Breast epithelium (tissue), 4 donors: Measurements from ENCODE around the gene TMEM131. TPM values are rescaled to one million over a fixed set of nuclear protein-coding genes. Genes with fewer than 3 reads are reported as not detected.
"Not testable (repeated sequence)": the region's sequence is repeated elsewhere in the genome, so short reads cannot be mapped to it uniquely, and the experiment has no call there.

Experiments
- DNase-seq, 2 donors: peaks; one replicate each; pipeline ENCODE4 v3.0.0-alpha.2; 2019; ENCODE audit warnings: low spot score in 2 of 2
- H3K27ac ChIP-seq, 2 donors: fragments of 200-600 bp; sonication (generic) in 1 of 2; one replicate each; pipeline ENCODE4 v1.5.1; 2016 to 2019; ENCODE audit warnings: mild to moderate bottlenecking in 1 of 2
- H3K27me3 ChIP-seq, 2 donors: fragments of 200-600 bp; sonication (generic) in 1 of 2; one replicate each; pipeline versions ENCODE4 v1.5.1 to v1.6.0; 2017 to 2019; ENCODE audit warnings: control low read depth in 1 of 2, mild to moderate bottlenecking in 1 of 2
- H3K36me3 ChIP-seq: fragments of 200-600 bp; one replicate; pipeline ENCODE4 v1.5.1; 2019
- H3K4me1 ChIP-seq, 2 donors: fragments of 200-600 bp; sonication (generic); one replicate each; pipeline ENCODE4 v1.5.1; 2016 to 2019; ENCODE audit warnings: control low read depth in 1 of 2
- H3K4me3 ChIP-seq, 3 donors: fragments of 200-600 bp; sonication (generic); 1 replicate in 2 of 3; 2 replicates in 1 of 3; pipeline ENCODE4 v1.5.1; 2016 to 2019; ENCODE audit warnings: mild to moderate bottlenecking in 3 of 3, moderate library complexity in 2 of 3
- H3K9me3 ChIP-seq, 2 donors: fragments of 200-600 bp; sonication (generic) in 1 of 2; one replicate each; pipeline ENCODE4 v1.5.1; 2016 to 2019; ENCODE audit warnings: control low read depth in 1 of 2
- POLR2A ChIP-seq: fragments of 450-650 bp; IDR thresholded peaks from one replicate; pipeline ENCODE4 v1.6.1; 2016; ENCODE audit warnings: antibody characterized with exemption, mild to moderate bottlenecking, moderate library complexity
- POLR2AphosphoS5 ChIP-seq, 3 donors: sonication (generic); formaldehyde crosslinking; IDR thresholded peaks; one replicate each; pipeline ENCODE4 v1.6.1; 2017; ENCODE audit warnings: antibody characterized with exemption in 3 of 3
- intact Hi-C: fragments of 100-400 bp; cut with DNase I; formaldehyde crosslinking; loops from one replicate; pipeline ENCODE4 v1.15.1; 2023; ENCODE audit warnings: low total_unique reads
- total RNA-seq, 3 donors: library from RNA; depleted of rRNA; stranded (reverse); fragments of >200 nt; gene quantifications; one replicate each; pipeline ENCODE4 v1.1.0, GENCODE V29; 2016
- TF ChIP-seq, protein P1 (sequence below), 3 donors: fragments of 450-650 bp; IDR thresholded peaks; one replicate each; pipeline ENCODE4 v1.5.1; 2016 to 2017; ENCODE audit warnings: antibody characterized with exemption in 3 of 3, mild to moderate bottlenecking in 3 of 3, moderate library complexity in 3 of 3

Gene TMEM131
- total RNA-seq, 3 donors from 2014 or later, result 30.6 to 47.4 (median 41.3) TPM

DNA sequence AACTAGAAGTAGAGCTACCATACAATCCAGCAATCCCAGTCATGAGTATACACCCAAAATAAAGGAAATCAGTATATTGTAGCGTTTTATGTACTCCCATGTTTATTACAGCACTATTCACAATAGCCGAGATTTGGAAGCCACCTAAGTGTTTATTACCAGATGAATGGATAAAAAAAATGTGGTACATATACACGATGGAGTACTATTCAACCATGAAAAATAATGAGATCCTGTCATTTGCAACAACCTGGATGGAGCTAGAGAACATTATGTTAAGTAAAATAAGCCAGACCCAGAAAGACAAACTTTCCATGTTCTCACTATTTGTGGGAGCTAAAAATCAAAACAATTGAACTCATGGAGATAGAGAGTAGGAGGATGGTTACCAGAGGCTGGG lies 131.9 kb downstream of the TMEM131 start:
- Histone ChIP-seq H3K4me3 (no peak overlapping the region), H3K36me3 (no peaks in the 10 kb centered on the region), H3K9me3 (no peaks in the 10 kb centered on the region), H3K27me3 (no peaks in the 10 kb centered on the region), H3K4me1 (peaks cover 0 to 3% of the 10 kb centered on the region in 2 donors), H3K27ac (no peak overlapping the region)
- no peak for DNase-seq
- TF ChIP-seq POLR2AphosphoS5 (IDR thresholded peaks at IDR 0.05), result no peak
- TF ChIP-seq, protein P1, sequence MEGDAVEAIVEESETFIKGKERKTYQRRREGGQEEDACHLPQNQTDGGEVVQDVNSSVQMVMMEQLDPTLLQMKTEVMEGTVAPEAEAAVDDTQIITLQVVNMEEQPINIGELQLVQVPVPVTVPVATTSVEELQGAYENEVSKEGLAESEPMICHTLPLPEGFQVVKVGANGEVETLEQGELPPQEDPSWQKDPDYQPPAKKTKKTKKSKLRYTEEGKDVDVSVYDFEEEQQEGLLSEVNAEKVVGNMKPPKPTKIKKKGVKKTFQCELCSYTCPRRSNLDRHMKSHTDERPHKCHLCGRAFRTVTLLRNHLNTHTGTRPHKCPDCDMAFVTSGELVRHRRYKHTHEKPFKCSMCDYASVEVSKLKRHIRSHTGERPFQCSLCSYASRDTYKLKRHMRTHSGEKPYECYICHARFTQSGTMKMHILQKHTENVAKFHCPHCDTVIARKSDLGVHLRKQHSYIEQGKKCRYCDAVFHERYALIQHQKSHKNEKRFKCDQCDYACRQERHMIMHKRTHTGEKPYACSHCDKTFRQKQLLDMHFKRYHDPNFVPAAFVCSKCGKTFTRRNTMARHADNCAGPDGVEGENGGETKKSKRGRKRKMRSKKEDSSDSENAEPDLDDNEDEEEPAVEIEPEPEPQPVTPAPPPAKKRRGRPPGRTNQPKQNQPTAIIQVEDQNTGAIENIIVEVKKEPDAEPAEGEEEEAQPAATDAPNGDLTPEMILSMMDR (IDR thresholded peaks at IDR 0.05), result no peak
- TF ChIP-seq POLR2A, result no peak
- intact Hi-C loops, result no loop called here

DNA sequence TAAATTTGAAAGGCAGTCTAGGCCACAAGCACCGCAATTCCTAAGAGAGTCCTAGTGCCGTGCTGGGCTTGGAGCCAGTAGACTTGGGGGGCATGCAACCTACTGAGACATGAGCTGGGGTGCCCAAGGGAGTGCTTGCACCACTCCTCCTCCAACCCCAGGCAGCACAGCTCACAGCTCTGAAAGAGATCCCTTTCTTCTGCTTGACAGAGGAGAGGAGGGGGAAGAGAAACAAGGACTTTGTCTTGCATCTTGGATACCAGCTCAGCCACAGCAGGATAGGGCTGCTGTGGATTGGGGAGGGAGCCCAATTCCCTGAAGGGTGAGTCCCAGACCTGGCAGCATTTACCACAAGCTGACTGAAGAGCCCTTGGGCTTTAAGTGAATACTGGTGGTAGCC lies 134.6 kb downstream of the TMEM131 start:
- H3K36me3 ChIP-seq, result no peaks in the 10 kb centered on the region
- no peak for TF ChIP-seq POLR2A
- TF ChIP-seq POLR2AphosphoS5 (IDR thresholded peaks at IDR 0.05), result no peak
- TF ChIP-seq, protein P1 (IDR thresholded peaks at IDR 0.05), result no peak
- intact Hi-C loops, result no loop called here
- no peaks in the 10 kb centered on the region for H3K9me3 ChIP-seq
- H3K4me3 ChIP-seq, result no peak overlapping the region
- DNase-seq, result no peak
- no peaks in the 10 kb centered on the region for H3K4me1 ChIP-seq
- no peak overlapping the region for H3K27ac ChIP-seq
- H3K27me3 ChIP-seq, result no peaks in the 10 kb centered on the region

DNA sequence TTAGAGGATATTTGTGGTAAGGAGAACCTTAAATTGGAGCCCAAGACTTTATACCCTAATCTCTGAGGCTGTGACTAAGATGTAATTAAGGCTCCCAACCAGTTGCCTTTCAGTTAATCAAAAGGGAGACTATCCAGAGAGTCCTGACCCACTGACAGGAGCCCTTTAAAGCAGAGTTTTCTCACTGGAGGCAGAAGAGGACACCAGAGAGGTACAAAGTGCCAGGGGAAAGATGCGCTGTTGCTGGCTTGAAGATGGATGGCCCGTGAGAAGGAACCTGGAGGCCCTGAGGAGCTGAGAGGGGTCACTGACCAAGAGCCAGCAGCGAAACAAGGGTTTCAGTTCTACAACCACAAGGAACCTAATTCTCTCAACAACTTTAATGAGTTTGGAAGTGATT lies 137.3 kb downstream of the TMEM131 start:
- TF ChIP-seq POLR2AphosphoS5 (IDR thresholded peaks at IDR 0.05) (no peak), POLR2A (no peak)
- TF ChIP-seq, protein P1 (IDR thresholded peaks at IDR 0.05), result no peak
- H3K27ac ChIP-seq, result no peak overlapping the region
- intact Hi-C loops, result no loop called here
- DNase-seq, result no peak
- no peak overlapping the region for H3K4me3 ChIP-seq
- H3K36me3 ChIP-seq, result no peaks in the 10 kb centered on the region
- H3K27me3 ChIP-seq, result no peaks in the 10 kb centered on the region
- H3K9me3 ChIP-seq, result no peaks in the 10 kb centered on the region
- H3K4me1 ChIP-seq, result no peaks in the 10 kb centered on the region

DNA sequence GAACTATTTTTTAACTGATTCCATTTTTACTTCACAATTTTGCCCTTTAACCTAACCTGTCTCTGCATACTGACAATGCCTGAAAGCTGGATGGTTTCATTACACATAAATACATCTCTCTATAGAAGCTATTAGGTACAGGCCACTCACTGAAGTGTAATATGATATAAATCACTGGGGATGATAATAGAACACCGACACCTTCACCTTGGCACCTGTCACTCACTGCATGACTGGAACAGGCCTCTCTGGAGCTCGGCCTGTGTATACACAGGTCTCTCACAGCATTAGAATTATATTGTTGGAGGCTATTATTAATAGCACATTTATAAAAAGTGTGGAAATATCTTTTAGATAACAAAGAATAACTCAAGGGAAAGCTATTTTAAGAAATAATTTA lies 138.2 kb downstream of the TMEM131 start:
- no peak for TF ChIP-seq POLR2AphosphoS5 (IDR thresholded peaks at IDR 0.05)
- TF ChIP-seq, protein P1 (IDR thresholded peaks at IDR 0.05), result no peak
- TF ChIP-seq POLR2A, result no peak
- H3K27me3 ChIP-seq, result no peaks in the 10 kb centered on the region
- intact Hi-C loops, result no loop called here
- H3K9me3 ChIP-seq, result no peaks in the 10 kb centered on the region
- no peaks in the 10 kb centered on the region for H3K4me1 ChIP-seq
- DNase-seq, result no peak
- H3K27ac ChIP-seq, result no peak overlapping the region
- H3K4me3 ChIP-seq, result no peak overlapping the region
- H3K36me3 ChIP-seq, result no peaks in the 10 kb centered on the region

DNA sequence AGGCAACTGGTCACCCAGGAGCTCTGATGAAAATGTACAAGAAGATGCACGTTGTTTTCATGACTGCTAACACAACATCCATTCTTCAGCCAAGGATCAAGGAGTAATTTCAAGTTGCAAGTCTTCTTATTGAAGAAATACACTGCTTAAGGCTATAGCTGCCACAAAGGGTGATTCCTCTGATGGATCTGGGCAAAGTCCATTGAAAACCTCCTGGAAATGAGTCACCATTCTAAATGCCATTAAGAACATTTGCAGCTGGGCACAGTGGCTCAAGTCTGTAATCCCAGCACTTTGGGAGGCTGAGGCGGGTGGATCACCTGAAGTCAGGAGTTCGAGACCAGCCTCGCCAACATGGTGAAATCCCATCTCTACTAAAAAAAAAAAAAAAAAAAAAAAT lies 142.7 kb downstream of the TMEM131 start:
- intact Hi-C loops, result not testable (repeated sequence)

DNA sequence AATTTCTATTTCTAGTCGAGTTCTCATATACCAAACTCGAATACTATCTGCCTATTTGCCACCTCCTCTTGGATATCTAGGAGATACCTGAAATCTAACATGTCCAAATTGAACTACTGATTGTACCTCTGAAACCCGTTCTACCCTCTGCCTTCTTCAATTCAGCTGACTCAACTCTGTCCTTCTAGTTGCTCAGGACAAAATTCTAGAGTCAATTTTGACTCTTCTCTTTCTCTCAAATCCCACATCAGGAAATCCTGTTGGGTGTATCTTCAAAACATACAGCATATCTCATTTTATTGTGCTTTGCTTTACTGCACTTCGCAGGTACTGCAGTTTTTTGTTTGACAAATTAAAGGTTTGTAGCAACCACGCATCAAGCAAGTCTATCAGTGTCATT lies 144.6 kb downstream of the TMEM131 start:
- Histone ChIP-seq H3K27me3 (no peaks in the 10 kb centered on the region), H3K27ac (no peak overlapping the region), H3K4me1 (no peaks in the 10 kb centered on the region), H3K4me3 (no peak overlapping the region), H3K36me3 (no peaks in the 10 kb centered on the region), H3K9me3 (no peaks in the 10 kb centered on the region)
- intact Hi-C loops, result no loop called here
- TF ChIP-seq, protein P1 (IDR thresholded peaks at IDR 0.05), result no peak
- TF ChIP-seq POLR2AphosphoS5 (IDR thresholded peaks at IDR 0.05) (no peak), POLR2A (no peak)
- DNase-seq, result no peak

More for the DNA sequence above, 142.7 kb downstream of the TMEM131 start:
- not testable (repeated sequence) for DNase-seq, H3K27ac ChIP-seq, H3K9me3 ChIP-seq, H3K4me3 ChIP-seq, H3K4me1 ChIP-seq, H3K27me3 ChIP-seq, H3K36me3 ChIP-seq
